HG02884 (cell line): ENCODE data around the gene EGFLAM.

Experiments used
- ATAC-seq: cut with Tn5 transposase; IDR thresholded peaks from one replicate; pipeline ENCODE4 v1.9.1; 2021; ENCODE audit warnings: mild to moderate bottlenecking, moderate library complexity; ENCODE audit not compliant: unreplicated experiment

The EGFLAM gene

DNA sequence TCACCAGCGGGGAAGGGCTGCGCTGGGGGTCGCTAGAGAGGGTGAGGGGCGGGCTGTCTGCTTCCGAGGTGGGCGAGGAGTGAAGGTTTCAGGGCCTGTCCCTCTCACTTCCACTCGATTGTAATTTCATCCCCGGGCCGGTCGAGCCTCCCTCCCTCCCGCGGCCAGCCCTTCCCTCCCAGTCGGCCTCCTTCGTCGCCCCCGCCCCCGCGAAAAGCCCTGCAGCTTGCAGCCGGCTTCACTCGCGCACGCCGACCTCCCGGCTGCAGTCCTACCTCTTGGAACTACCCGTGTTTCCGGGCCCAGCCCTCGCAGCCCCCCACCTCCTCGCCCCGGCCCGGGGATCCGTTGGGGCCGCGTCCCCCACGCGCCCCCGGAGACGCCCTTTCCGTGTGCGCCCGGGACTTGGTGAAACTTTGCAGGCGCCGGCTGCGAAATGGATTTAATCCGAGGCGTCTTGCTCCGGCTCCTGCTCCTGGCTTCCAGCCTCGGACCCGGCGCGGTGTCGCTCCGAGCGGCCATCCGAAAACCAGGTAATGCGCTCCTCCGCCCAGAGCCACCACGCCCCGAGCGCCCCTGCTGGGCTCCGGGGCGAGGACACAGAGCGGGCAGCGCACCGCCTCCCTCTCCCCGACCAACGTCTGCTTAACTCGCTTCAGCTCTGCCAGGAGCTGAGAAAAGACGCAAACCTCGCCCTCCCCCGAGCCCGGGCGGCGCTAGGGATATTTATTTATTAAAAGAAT lies at the start of gene EGFLAM:
Gene EGFLAM, plus strand, starts transcription at position 241 of the 743 bp plus-strand sequence. Its CDS starts 196 bp downstream, at position 437.
- ATAC-seq = no peak

DNA sequence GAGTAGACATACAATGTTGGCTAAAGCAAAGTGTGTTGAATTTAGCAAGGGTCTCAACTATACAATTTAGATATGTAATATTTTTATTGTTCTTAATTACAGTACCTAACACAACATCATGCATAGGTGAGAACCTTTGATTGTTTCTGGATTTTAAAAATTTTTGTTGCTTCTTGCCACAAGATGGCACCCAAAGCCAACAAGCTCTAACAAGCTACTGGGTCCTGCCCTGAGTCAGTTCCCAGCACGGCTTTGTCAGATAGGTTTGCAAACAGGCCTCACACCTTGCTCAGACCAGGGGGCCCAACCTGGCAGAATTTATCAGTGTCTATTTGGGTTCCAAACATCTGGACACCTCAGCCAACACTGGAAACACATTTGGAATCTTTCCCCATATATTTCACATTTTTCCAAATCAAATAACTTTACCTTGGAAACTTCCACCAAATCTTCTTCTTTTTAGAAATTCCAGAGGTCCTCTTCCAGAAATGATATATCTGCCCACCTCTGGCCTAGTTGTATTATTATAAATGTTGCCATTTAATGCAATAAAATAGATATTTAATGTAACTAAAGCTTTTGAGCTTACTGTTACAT lies 49.5 kb upstream of the EGFLAM start:
- no peak for ATAC-seq

GRCh38 chr5:38210676-38211353 lies 47.5 kb upstream of the EGFLAM start:
- no peak for ATAC-seq

DNA sequence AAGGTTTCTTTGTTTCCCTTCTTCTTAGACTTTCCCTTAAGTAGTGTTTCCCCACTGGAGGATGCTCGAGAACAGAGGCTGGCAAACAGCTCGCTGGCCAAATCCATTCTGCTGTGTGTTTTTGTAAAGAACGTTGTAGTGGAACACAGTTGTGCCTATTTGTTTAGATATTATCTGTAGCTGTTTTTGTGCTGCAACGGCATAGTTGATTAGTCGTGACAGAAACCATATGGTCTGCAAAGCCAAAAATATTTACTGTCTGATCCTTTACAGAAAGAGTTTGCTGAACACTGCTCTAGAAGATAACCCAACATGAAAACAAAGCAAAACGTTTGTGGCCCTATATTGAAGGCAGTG lies 47.0 kb upstream of the EGFLAM start:
- no peak for ATAC-seq

GRCh38 chr5:38212307-38212706 lies 46.1 kb upstream of the EGFLAM start:
- ATAC-seq = no peak

DNA sequence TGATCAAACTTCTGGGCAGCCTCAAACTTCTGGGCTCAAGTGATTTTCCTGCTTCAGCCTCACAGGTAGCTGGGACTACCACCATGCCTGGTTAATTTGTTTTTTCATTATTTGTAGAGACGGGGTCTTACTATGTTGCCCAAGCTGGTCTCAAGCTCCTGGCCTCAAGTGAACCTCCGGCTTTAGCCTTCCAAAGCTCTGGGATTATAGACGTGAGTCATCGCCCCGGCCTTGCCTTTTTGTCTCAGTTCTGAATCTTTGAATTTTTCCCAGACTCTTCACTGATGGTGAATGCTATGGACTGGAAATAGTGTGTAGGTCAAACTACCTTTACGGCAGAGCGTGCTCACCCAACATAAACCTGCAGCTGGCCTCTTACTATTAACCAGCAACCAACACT lies 32.3 kb upstream of the EGFLAM start:
- ATAC-seq = no peak

DNA sequence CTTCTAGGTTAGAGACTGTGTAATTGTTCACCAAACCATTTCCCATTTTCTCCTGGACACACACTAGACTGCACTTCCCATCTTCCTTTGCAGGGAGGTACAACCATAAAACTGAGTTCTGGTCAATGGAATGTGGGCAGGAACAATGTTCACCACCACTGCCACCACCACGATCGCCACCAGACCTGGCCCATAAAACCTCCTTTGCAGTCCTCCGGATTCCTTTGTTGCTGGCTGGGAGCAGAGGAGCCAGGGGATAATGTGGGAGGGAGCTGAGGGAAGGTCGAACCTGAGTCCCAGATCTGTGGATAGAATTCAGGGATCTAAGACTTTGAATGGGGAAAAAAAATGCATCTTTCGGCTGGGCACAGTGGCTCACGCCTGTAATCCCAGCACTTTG lies 29.4 kb upstream of the EGFLAM start:
- ATAC-seq = no peak

DNA sequence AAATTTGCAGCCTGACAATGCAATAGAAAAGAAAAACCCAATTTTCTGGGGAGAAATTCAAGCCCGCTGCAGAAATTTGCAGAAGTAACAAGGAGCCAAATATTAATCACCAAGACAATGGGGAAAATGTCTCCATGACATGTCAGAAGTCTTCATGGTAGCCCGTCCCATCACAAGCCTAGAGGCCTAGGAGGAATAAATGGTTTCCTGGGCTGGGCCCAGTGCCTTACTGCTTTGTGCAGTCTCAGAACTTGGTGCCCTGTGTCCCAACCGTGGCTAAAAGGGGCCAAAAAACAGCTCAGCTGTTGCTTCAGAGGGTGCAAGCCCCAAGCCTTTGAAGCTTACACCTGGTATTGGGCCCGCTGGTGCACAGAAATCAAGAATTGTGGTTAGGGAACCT lies 23.6 kb upstream of the EGFLAM start:
- ATAC-seq = no peak

- ATAC-seq = no peak
Measured at GRCh38 chr5:38237681-38238080, 20.7 kb upstream of the EGFLAM start.

DNA sequence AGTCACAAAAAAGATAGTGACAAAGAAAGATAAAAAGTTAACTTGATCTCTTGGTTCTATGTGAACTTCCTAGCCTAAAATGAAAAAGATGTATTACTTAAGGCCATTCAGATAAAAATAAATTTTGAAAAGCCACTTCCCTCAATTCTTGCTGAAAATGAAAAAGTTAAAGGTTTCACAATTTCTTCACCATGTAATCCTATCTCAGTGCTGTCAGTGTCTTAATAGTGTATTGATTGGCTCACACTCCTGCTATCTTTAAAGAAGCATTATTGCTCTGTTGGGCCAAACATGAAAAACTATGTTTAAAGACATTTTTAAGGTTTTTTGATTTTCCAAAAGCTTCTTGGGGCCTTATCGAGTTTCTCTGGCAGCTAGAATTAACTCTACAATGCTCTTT lies 18.1 kb upstream of the EGFLAM start:
- no peak for ATAC-seq

DNA sequence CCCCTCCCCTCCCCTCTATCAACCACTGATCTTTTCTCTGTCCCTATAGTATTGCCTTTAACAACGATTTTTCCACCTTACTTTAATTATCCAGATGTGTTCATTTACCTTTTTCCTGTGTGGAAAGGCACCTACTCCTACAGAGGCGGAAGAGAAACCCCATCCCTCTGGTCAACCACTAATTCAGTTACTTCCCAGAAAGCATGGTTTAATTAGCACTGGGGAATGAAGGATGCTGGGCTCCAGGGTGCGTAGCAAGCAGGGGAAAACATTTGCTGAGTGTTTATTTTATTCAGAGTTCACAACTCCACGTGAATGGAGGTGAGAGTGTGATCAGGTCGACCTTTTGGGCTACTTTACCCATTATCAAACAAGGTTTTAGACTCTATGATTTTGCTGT lies 16.7 kb upstream of the EGFLAM start:
- ATAC-seq = no peak

GRCh38 chr5:38245307-38245706 lies 13.1 kb upstream of the EGFLAM start:
- ATAC-seq = no peak

DNA sequence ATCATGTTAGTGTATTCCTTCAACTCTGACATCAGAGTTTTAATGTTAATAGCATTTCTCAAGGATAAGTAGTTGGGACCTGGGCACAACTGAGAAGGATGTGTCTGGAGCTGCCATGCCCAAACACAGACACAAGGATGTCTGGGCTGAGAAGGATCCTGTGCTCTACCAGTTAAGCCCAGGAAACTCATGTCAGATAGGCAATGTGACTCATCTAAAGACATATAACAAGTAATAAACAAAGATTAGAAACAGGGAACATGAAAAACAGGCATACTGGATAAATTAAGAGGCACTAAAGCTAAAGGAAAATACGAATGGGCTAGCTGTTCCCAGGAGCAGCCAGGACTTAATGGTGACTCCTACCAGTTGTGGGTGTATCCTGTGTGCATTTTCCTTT lies 9.1 kb upstream of the EGFLAM start:
- no peak for ATAC-seq

DNA sequence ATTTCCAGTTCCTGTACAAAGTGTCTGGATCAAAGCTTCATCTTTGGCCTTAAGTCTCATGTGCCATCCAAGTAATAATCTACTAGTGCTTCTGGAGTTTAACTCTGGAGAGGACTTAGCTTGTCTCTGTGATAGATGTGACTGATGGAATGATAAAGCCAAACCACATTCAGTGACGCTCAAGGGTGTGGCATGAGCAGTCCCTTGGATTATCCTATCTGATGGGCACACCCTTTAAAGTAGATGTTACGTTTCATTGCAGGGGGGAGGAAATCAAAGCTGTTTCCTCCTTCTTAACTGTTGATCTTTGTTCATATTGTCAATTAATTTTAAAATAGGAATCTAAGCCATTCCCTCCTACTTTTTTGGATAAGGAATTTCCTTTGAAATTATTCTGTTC lies 8.5 kb upstream of the EGFLAM start:
- ATAC-seq = no peak

GRCh38 chr5:38250763-38251448 lies 7.5 kb upstream of the EGFLAM start:
- ATAC-seq = no peak

GRCh38 chr5:38253759-38254158 lies 4.6 kb upstream of the EGFLAM start:
- ATAC-seq = no peak

- ATAC-seq = no peak
Measured at GRCh38 chr5:38257308-38258041, 884 bp upstream of the EGFLAM start.

- no peak for ATAC-seq
Measured at GRCh38 chr5:38258042-38258318, 379 bp upstream of the EGFLAM start.

- no peak for ATAC-seq
Measured at GRCh38 chr5:38259062-38259808, 876 bp downstream of the EGFLAM start.

DNA sequence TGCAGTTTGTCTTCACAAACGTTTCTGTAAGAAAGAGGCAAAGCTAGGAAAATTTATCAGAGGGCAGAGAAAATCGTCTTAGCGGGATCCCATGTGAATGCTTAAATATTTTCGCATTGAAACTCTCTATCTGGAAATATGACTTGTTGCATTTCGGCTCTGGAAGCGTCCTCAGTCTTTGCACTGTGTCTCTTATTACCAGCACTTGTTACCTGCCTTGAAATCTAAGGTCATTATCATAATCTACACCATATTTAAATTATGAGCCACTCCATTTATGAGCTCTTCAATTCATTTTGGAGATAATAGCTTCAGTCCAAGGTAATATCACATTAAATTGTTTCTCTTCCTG lies 1.4 kb downstream of the EGFLAM start:
- ATAC-seq = no peak

DNA sequence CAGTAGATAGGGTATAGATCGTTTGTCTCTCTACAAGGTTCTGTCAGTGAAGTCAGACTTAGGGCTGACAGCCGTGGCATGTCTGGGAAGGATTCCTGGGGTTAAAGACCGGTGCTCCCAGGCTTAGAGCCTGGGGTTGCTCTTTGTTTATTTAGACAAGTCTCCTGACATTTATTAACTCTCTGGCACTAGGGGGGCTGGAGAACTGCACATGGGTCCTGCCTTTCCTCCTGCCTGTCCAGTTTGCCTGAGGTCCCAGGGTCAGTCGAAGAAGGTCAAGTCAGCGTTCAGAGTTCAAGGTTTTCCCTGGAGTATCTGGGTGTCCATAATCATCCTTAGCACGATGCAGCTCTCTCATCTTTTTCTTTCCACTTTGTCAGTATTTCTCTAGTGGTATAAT lies 5.6 kb downstream of the EGFLAM start:
- ATAC-seq = no peak
